Subcutaneous adipose tissue (tissue), 4 donors: ENCODE data around the gene POLE4. TPM values are rescaled to one million over a fixed set of nuclear protein-coding genes. Genes with fewer than 3 reads are reported as not detected.

ENCODE experiments used
- CTCF ChIP-seq: fragments of 450-650 bp; IDR thresholded peaks from one replicate; pipeline ENCODE4 v1.5.1; 2016; ENCODE audit warnings: low read depth, mild to moderate bottlenecking, control low read depth, antibody characterized with exemption, moderate library complexity
- total RNA-seq, 4 donors: library from RNA; depleted of rRNA; stranded (reverse); fragments of >200 nt; gene quantifications; one replicate each; pipeline ENCODE4 v1.1.0, GENCODE V29; 2016

Gene POLE4
- total RNA-seq, 4 donors from 2014 or later = 22.4 to 45.5 (median 32.6) TPM

GRCh38 chr2:75003773-75004172, 45.3 kb downstream of the POLE4 start:
- no peak for TF ChIP-seq CTCF

DNA sequence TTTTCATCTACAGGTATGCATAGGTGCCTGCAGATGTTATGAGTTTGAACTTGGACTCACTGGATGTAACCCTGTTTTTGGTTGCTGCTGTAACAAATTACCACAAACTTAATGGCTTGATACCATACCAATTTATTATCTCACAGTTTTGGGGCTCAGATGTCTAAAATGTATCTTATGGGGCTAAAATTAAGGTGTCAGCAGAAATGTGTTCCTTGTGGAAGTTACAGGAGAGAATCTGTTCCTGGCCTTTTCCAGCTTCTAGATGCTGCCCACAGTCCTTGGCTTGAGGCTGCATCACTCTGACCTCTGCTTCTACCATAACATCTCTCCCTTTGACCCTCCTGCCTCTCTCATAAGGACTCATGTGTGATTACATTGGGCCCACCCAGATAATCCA, 47.6 kb downstream of the POLE4 start:
- TF ChIP-seq CTCF = no peak

DNA sequence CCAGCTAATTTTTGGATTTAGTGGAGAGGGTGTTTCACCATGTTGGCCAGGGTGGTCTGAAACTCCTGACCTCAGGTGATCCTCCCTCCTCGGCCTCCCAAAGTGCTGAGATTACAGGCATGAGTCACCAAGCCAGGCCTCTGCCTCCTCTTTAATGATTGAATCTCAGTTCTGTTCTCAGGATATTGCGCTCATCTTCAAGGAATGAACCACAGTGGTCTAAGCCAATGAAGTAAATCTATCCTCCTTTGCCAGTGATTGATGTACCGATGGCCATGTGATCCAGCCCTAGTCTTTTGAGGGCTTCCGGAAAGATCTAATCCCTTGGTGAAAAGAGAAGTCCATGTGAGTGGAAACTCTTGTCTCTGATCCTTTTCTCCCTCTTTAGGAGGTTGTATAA, 48.6 kb downstream of the POLE4 start:
- TF ChIP-seq CTCF = no peak

- no peak for TF ChIP-seq CTCF
Measured at GRCh38 chr2:75007819-75008218, 49.4 kb downstream of the POLE4 start.

- TF ChIP-seq CTCF = no peak
Measured at GRCh38 chr2:75010571-75010970, 52.1 kb downstream of the POLE4 start.

DNA sequence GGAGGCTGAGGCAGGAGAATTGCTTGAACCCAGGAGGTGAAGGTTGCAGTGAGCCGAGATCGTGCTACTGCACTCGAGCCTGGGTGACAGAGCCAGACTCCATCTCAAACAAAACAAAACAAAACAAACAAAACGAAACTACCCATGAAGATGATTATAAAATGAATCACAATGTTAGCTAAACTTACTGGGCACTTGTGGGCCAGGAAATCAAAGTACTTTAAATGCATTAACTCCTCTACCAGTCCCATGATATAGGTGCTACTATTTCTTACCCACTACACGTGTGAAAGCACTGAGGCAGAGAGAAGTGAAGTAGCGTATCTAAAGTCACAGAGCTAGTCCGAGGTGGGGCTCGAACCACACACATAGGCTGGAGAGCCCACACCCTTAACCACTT, 53.6 kb downstream of the POLE4 start:
- TF ChIP-seq CTCF = no peak

DNA sequence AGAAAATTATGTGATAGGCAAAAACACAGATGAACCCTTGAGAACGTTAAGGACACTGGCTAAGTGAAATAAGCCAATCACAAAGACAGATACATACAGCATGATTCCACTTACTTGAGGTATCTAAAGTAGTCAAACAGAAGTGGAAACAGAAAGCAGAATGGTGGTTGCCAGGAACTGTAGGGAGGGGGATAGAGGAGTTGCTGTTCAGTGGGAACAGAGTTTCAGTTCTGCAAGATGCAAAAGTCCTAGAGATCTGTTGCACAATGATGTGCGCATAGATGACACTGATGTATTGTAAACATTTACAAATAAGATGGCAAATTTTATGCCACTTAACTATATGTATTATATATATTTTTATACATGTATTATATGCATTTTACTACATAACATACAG, 59.7 kb downstream of the POLE4 start:
- no peak for TF ChIP-seq CTCF

Other genes with a start within 250 kb of the POLE4 start
- 100 to 1,000 TPM in 1 of 4 donors, 10 to 100 TPM in 3; 23.5 to 197 (median 27.3) TPM for gene HK2, start 124.5 kb upstream of the POLE4 start, total RNA-seq
- 1 to 10 TPM; 2.0 to 7.7 (median 5.0) TPM for gene TACR1, start 240.9 kb downstream of the POLE4 start, total RNA-seq